Nephron progenitor cell (in vitro differentiated cells): ENCODE results near the gene TRMU.

Source experiments
- DNase-seq: peaks from one replicate; pipeline ENCODE4 v3.0.0; 2021
- H3K27ac Mint-ChIP-seq: 2 replicates; pipeline ENCODE4 v1.8.0; 2021; ENCODE audit warnings: mild to moderate bottlenecking, moderate library complexity, mixed read lengths
- H3K27me3 Mint-ChIP-seq: 2 replicates; pipeline ENCODE4 v1.8.0; 2021; ENCODE audit warnings: mild to moderate bottlenecking, low read depth, mixed read lengths; ENCODE audit not compliant: poor library complexity
- H3K36me3 Mint-ChIP-seq: 2 replicates; pipeline ENCODE4 v1.8.0; 2021; ENCODE audit warnings: low read depth, mixed read lengths
- H3K4me1 Mint-ChIP-seq: 2 replicates; pipeline ENCODE4 v1.8.0; 2021; ENCODE audit warnings: mixed read lengths
- H3K4me3 Mint-ChIP-seq: 2 replicates; pipeline ENCODE4 v1.8.0; 2021; ENCODE audit warnings: mild to moderate bottlenecking, moderate library complexity, mixed read lengths
- H3K9me3 Mint-ChIP-seq: 2 replicates; pipeline ENCODE4 v1.8.0; 2021; ENCODE audit warnings: mild to moderate bottlenecking, moderate library complexity, mixed read lengths
- CTCF ChIP-seq: fragments of 200-600 bp; sonication (generic); IDR thresholded peaks from 2 replicates; pipeline ENCODE4 v1.5.0; 2021; ENCODE audit warnings: antibody characterized with exemption

TRMU gene

GRCh38 chr22:46366327-46366731, 30.8 kb downstream of the TRMU start:
- peaks cover 12% of the 10 kb centered on the region for H3K4me1 Mint-ChIP-seq
- peaks cover 4% of the 10 kb centered on the region for H3K9me3 Mint-ChIP-seq
- DNase-seq: no peak
- no peak for TF ChIP-seq CTCF
- peaks cover 10% of the 10 kb centered on the region for H3K36me3 Mint-ChIP-seq
- no peaks in the 10 kb centered on the region for H3K27me3 Mint-ChIP-seq
- H3K4me3 Mint-ChIP-seq: no peak overlapping the region
- no peak overlapping the region for H3K27ac Mint-ChIP-seq

DNA sequence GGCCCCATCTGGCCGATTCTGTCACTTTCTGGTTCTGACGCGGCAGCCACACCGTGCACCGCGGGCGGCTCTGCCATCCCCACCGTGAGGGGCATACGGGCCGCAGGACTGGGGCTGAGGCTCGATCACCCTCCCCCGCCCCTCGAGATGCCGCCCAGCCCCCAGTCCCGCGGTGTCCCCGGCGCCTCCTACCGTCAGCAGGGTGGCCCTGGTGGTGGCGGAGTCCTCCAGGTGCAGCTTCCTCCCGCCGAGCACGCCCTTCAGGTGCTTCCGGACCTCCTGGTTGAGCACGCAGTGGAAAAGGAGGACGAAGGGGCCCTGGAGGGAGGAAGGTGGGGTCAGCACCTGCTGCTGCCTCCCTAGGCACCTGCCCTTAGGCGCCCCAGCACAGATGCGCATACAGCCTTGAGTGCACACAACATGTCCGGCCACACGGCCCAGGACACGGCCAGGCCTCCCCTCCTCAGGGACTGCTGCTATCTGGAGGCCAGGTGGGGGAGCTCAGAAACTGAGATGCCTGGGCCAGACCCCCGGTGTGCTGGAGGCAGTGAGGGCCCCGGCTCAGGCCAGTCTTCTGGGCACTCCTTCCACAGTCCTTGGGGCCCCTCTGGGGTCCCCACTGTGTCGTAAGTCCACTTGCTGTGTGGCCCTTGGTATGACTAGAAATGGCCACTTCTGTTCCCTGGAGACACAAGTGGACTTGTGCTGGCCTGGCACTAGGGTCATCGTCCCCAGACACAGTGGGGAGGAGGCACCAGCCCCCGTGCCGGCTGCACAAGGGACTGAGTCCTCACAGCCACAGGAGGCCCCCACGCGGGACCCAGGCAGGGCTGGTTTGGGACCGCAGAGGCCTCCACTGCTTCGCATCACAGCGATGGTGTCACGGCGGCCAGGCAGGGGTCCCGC, 31.5 kb downstream of the TRMU start:
- H3K27ac Mint-ChIP-seq: no peak overlapping the region
- H3K36me3 Mint-ChIP-seq: peaks cover 4% of the 10 kb centered on the region
- H3K4me1 Mint-ChIP-seq: peaks cover 12% of the 10 kb centered on the region
- no peaks in the 10 kb centered on the region for H3K9me3 Mint-ChIP-seq
- no peak overlapping the region for H3K4me3 Mint-ChIP-seq
- DNase-seq: no peak
- no peaks in the 10 kb centered on the region for H3K27me3 Mint-ChIP-seq
- TF ChIP-seq CTCF: no peak

- no peaks in the 10 kb centered on the region for H3K9me3 Mint-ChIP-seq
- H3K4me3 Mint-ChIP-seq: no peak overlapping the region
- H3K27me3 Mint-ChIP-seq: no peaks in the 10 kb centered on the region
- no peaks in the 10 kb centered on the region for H3K36me3 Mint-ChIP-seq
- peak; percentile 79 for DNase-seq
- peak; percentile 76 for TF ChIP-seq CTCF
- peaks cover 9% of the 10 kb centered on the region for H3K4me1 Mint-ChIP-seq
- H3K27ac Mint-ChIP-seq: no peak overlapping the region
These were observed 32.2 kb downstream of the TRMU start for GRCh38 chr22:46367707-46368191.

DNA sequence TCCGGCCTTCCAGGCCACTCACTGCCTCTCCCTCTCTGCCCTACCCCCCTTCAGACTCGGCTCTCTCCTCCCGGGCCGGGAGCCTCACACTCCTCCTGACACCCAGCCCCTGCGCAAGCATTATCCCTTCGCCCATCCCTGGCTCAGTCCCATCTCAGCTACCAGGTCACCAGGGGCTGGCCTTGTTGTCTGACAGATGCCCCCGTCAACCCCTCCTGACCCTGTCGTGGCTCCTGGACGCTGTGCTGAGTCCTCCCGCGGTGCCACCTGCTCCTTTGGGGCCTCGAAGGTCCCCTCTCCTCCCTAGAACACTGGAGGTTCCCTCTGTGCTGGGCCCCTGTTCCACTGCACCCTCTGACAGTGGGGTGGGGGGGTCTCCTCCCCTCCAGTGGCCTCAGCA, 32.9 kb downstream of the TRMU start:
- no peaks in the 10 kb centered on the region for H3K9me3 Mint-ChIP-seq
- H3K27ac Mint-ChIP-seq: no peak overlapping the region
- peaks cover 9% of the 10 kb centered on the region for H3K4me1 Mint-ChIP-seq
- H3K4me3 Mint-ChIP-seq: no peak overlapping the region
- H3K27me3 Mint-ChIP-seq: no peaks in the 10 kb centered on the region
- no peak for DNase-seq
- no peaks in the 10 kb centered on the region for H3K36me3 Mint-ChIP-seq
- TF ChIP-seq CTCF: no peak

- H3K36me3 Mint-ChIP-seq: peaks cover 2% of the 10 kb centered on the region
These were observed 33.6 kb downstream of the TRMU start for GRCh38 chr22:46368871-46369715.

More at GRCh38 chr22:46368871-46369715, 33.6 kb downstream of the TRMU start:
- H3K4me3 Mint-ChIP-seq: no peak overlapping the region
- peaks cover 2% of the 10 kb centered on the region for H3K9me3 Mint-ChIP-seq
- no peaks in the 10 kb centered on the region for H3K27me3 Mint-ChIP-seq
- H3K4me1 Mint-ChIP-seq: peaks cover 15% of the 10 kb centered on the region
- DNase-seq: no peak
- no peak overlapping the region for H3K27ac Mint-ChIP-seq
- TF ChIP-seq CTCF: no peak
